Ovary (tissue), 9 donors: ENCODE results near the gene LPGAT1. TPM values are rescaled to one million over a fixed set of nuclear protein-coding genes. Genes with fewer than 3 reads are reported as not detected.

ENCODE experiments used
- DNase-seq, 5 donors: peaks; one replicate each; pipeline ENCODE4 v3.0.0-alpha.2; 2019 to 2020
- H3K27ac ChIP-seq, 2 donors: fragments of 200-600 bp; one replicate each; pipeline versions ENCODE4 v1.5.1 to v1.8.0; 2019 to 2022
- H3K27me3 ChIP-seq: fragments of 200-600 bp; one replicate; pipeline ENCODE4 v1.8.0; 2022
- H3K36me3 ChIP-seq: fragments of 200-600 bp; sonication (generic); one replicate; pipeline ENCODE4 v1.5.1; 2019
- H3K4me1 ChIP-seq: one replicate; pipeline ENCODE4 v1.8.1; 2013; ENCODE audit warnings: mild to moderate bottlenecking, moderate library complexity; ENCODE audit not compliant: insufficient read depth
- H3K4me3 ChIP-seq: fragments of 200-600 bp; sonication (generic); one replicate; pipeline ENCODE4 v1.5.1; 2017
- H3K9me3 ChIP-seq, 2 donors: fragments of 200-600 bp in 1 of 2; sonication (generic) in 1 of 2; one replicate each; pipeline versions ENCODE4 v1.5.1 to v1.8.1; 2013 to 2019; ENCODE audit warnings: mild to moderate bottlenecking in 1 of 2, moderate library complexity in 1 of 2
- EP300 ChIP-seq: sonication (generic); formaldehyde crosslinking; IDR thresholded peaks from one replicate; pipeline ENCODE4 v1.6.1; 2017; ENCODE audit warnings: antibody characterized with exemption
- POLR2A ChIP-seq: fragments of 450-650 bp; IDR thresholded peaks from one replicate; pipeline ENCODE4 v1.6.1; 2017; ENCODE audit warnings: antibody characterized with exemption, mild to moderate bottlenecking, moderate library complexity
- WGBS, 3 donors: extraction: QIAGEN DNeasy Blood & Tissue Kit in 1 of 3; methylation state at CpG; one replicate each; pipeline versions ENCODE4 v1.1.5 to v1.1.7; 2013 to 2017; 5-methylcytosine and 5-hydroxymethylcytosine counted together
- intact Hi-C, 4 donors: fragments of 100-400 bp; cut with DNase I; formaldehyde crosslinking; loops; one replicate each; pipeline versions ENCODE4 v1.11.0 to v1.15.1; 2022 to 2023
- polyA plus RNA-seq, 2 donors: library from polyadenylated mRNA; stranded (reverse); fragments of 200-250 nt in 1 of 2; fragments of 350-450 nt in 1 of 2; fragmentation: Illumina TruSeq in 1 of 2; extraction: RNeasy Lipid Tissue Mini Kit (QIAGEN cat#74804) in 1 of 2; gene quantifications; one replicate each; pipeline ENCODE4 v1.2.3, GENCODE V29; 2013 to 2014
- total RNA-seq, 7 donors: library from RNA; depleted of rRNA in 2 of 7; stranded (reverse); fragments of >200 nt in 2 of 7; fragmentation: NEBNext Ultra II Directional in 3 of 7; extraction: Animal tissue kit (Norgen Biotek cat#: 25700) in 3 of 7; gene quantifications; one replicate each; pipeline versions ENCODE4 v1.1.0 to v1.2.4, GENCODE V29; 2016 to 2023
- TF ChIP-seq, protein P1 (sequence below), 3 donors: fragments of 450-650 bp in 2 of 3; fragments of 200-600 bp in 1 of 3; IDR thresholded peaks; one replicate each; pipeline versions ENCODE4 v1.5.1 to v1.8.0; 2016 to 2022; ENCODE audit warnings: antibody characterized with exemption in 3 of 3, mild to moderate bottlenecking in 1 of 3
- donor health status: DM: no; HTN: no; CAD: no; lungs with moderate emphysema.
- donor health status: DM: no; HTN: no; CAD: no.
- donor health status: Bipolar disorder and iron deficiency.
- donor health status: DM: yes; HTN: yes; CAD: no.
- donor health status: DM: no; HTN: no; CAD: no.
- donor health status: DM: yes; HTN: yes; CAD: no.

LPGAT1 gene
- total and polyA plus RNA-seq, 9 donors: 6.3 to 32.7 (median 26.1) TPM

DNA sequence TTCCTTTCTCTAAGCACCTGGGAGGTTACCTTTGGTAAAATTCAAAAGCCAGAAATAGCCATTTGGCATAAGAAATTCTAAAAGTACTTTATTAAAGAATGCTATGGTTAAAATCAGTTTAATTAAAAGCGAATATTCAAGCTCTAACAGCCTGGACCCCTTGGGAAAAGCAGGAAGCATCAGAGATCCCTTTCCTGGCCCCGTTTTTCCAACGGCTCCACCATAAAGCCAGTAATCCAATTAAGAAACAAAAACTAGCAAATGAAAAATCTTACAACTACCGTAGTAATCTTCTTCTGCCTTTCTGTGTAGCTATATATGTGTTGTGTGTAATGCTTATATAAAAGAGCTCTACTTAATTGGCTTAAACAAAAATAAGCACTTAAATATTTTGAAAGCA, 121.6 kb downstream of the LPGAT1 start:
- H3K4me3 ChIP-seq: no peak overlapping the region
- DNase-seq: no peak
- intact Hi-C loops: loop anchor here in 1 of 4 donors (10.0 kb wide), 1 partner anchor 126 kb away; the partner anchor contains the start of gene LPGAT1
- TF ChIP-seq POLR2A: no peak
- no peak for TF ChIP-seq EP300
- H3K27me3 ChIP-seq: no peaks in the 10 kb centered on the region
- H3K4me1 ChIP-seq: no peaks in the 10 kb centered on the region
- no peaks in the 10 kb centered on the region for H3K9me3 ChIP-seq
- WGBS, 3 donors: 79 to 82% (median 82%) methylated on average over 4 of the region's 4 CpGs
- H3K27ac ChIP-seq: no peak overlapping the region
- no peaks in the 10 kb centered on the region for H3K36me3 ChIP-seq

DNA sequence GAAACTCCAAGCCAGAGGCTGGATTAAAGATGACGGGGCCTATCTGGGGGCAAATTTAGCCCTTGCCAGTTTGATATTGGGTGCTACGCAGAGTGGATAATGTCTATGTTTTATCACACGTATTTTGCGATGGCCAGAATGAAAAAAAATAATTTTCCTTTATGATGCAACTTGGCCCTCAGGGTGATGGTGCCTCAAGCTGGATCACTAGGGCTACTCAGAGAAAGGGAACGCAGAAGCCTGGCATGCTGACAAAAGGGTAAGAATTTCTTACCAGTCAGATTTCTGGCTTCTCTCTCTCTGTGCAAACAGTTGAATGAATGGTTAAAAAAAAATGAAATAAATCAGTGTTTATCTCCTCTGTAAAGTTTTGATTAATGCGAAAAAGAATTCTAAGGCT, 122.6 kb downstream of the LPGAT1 start:
- Histone ChIP-seq H3K27me3 (no peaks in the 10 kb centered on the region), H3K27ac (no peak overlapping the region), H3K4me1 (no peaks in the 10 kb centered on the region), H3K9me3 (no peaks in the 10 kb centered on the region), H3K36me3 (no peaks in the 10 kb centered on the region), H3K4me3 (no peak overlapping the region)
- no peak for DNase-seq
- intact Hi-C loops: loop anchor here in 1 of 4 donors (10.0 kb wide), 1 partner anchor 127 kb away; the partner anchor contains the start of gene LPGAT1
- 90 to 92% (median 92%) methylated on average over 6 of the region's 6 CpGs for WGBS, 3 donors
- TF ChIP-seq POLR2A (no peak), EP300 (no peak)
- TF ChIP-seq, protein P1, sequence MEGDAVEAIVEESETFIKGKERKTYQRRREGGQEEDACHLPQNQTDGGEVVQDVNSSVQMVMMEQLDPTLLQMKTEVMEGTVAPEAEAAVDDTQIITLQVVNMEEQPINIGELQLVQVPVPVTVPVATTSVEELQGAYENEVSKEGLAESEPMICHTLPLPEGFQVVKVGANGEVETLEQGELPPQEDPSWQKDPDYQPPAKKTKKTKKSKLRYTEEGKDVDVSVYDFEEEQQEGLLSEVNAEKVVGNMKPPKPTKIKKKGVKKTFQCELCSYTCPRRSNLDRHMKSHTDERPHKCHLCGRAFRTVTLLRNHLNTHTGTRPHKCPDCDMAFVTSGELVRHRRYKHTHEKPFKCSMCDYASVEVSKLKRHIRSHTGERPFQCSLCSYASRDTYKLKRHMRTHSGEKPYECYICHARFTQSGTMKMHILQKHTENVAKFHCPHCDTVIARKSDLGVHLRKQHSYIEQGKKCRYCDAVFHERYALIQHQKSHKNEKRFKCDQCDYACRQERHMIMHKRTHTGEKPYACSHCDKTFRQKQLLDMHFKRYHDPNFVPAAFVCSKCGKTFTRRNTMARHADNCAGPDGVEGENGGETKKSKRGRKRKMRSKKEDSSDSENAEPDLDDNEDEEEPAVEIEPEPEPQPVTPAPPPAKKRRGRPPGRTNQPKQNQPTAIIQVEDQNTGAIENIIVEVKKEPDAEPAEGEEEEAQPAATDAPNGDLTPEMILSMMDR (IDR thresholded peaks at IDR 0.05): no peak

DNA sequence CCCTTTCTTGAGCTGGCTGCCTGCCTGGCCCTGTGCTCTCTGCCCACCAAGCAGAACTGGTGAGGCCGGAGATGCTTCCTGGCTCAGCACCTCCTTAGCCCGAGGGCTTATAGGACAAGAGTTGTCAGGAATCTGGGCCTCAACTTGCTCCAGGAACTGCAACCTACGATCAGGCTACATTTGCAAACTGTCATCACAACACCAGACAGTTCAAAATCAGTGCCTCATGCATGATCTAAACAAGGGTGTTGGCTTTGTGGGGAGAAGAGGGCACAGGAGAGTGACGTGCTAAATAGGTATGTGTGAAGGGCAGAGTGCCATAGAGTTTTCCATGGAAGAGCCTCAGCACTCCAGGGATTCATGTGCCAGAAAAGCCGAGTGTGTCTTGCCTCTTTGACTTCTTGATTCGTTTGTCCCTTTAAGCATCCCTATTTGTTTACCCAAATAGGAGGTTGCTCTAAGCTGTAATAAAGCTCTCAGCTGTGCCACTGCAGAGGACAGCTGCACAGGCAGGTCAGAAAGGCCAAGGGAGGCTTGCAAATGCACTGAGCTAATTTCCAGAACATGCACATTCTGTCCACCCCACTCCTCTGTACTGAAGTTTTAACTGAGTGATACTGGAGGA, 125.0 kb downstream of the LPGAT1 start:
- Histone ChIP-seq H3K27ac (no peak overlapping the region), H3K36me3 (no peaks in the 10 kb centered on the region), H3K27me3 (no peaks in the 10 kb centered on the region), H3K9me3 (no peaks in the 10 kb centered on the region), H3K4me3 (no peak overlapping the region), H3K4me1 (no peaks in the 10 kb centered on the region)
- no peak for DNase-seq
- 47 to 58% (median 56%) methylated on average over 6 of the region's 6 CpGs for WGBS, 3 donors
- TF ChIP-seq, protein P1 (IDR thresholded peaks at IDR 0.05): no peak
- TF ChIP-seq EP300: no peak
- TF ChIP-seq POLR2A: no peak
- intact Hi-C loops: loop anchor here in 1 of 4 donors (10.0 kb wide), 1 partner anchor 129 kb away; the partner anchor contains the start of gene LPGAT1

DNA sequence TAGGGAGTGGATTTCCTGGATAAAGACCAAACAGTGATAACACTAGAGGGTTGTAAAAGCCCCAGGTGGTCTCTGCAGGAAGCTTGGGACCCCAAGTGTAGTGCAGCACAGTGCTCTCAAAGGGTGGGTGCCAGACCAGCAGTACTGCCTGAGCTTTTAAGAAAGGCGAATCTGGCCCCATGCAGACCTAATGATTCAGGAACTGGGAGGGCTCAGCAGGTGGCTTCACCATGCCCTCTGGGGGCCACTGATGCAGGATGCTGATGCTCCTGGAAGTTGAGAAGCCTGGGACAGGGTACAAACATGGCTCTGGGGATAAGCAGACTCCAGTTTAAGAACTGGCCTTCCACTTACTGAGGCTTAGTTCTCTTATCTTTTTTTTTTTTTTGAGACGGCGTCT, 126.0 kb downstream of the LPGAT1 start:
- H3K9me3 ChIP-seq: no peaks in the 10 kb centered on the region
- DNase-seq: no peak
- no peak for TF ChIP-seq EP300
- TF ChIP-seq, protein P1 (IDR thresholded peaks at IDR 0.05): no peak
- no peak for TF ChIP-seq POLR2A
- H3K4me1 ChIP-seq: no peaks in the 10 kb centered on the region
- no peak overlapping the region for H3K27ac ChIP-seq
- intact Hi-C loops: loop anchor here in 1 of 4 donors (10.0 kb wide), 1 partner anchor 130 kb away; the partner anchor contains the start of gene LPGAT1
- H3K27me3 ChIP-seq: no peaks in the 10 kb centered on the region
- WGBS, 3 donors: 88 to 93% (median 91%) methylated on average over 3 of the region's 3 CpGs
- no peak overlapping the region for H3K4me3 ChIP-seq
- H3K36me3 ChIP-seq: no peaks in the 10 kb centered on the region
